ENCODE measurements around the gene MSI1.

The MSI1 gene

DNA sequence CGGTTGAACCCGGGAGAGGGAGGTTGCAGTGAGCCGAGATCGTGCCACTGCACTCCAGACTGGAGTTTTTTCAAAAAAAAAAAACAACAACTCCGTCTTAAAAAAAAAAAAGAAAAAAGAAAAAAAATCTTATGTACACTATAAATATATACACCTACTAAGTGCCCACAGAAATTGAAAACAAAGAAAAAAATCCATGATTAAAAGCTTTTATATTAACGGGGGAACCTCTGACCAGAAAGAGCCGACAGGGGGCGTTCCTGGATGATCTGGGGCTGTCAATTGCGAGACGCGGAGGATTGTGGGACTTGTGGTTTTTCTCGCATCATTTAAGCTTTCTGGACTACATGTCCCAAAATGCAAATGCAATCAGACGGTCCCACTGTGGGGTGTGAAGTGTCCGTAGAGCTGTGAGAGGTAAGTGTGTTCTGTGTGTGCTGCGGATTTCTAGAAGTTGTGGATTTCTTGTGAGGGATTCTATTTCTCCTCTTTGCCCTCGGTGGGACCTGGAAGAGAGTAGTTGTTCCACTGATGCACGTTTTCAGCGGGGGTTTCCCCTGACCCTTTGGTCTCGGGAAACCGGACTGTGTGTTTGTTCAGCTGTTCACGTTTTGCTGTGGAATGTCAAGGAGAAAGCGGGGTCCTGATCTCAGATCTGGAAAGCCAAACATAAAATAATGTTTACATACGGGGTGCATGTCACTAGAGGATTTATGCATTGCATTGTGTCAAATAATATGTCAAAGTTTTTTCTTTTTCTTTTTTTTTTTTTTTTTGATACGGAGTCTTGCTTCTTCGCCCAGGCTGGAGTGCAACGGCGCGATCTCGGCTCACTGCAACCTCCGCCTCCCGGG, 66.8 kb downstream of the MSI1 start, which contains the start of gene SIRT4:
Gene SIRT4, plus strand, starts transcription at position 360 of the 854 bp plus-strand sequence. CDS start 1,241 bp downstream, outside the sequence.
- peak within 1 kb of the TSS; percentile 34 for H3K27ac ChIP-seq
- H3K36me3 ChIP-seq (ENCODE audit: control insufficient read depth, insufficient read depth, low read length) = no peaks in the 10 kb centered on the region
- peak within 1 kb of the TSS; percentile 70 for H3K4me3 ChIP-seq (ENCODE audit: low read depth, low read length)
- peak within 1 kb of the TSS; percentile 77 for H3K4me2 ChIP-seq (ENCODE audit: low read length)
- peak within 1 kb of the TSS; percentile 97 for H2AFZ ChIP-seq
- H3K9me3 ChIP-seq (ENCODE audit: control insufficient read depth, low read length) = no peaks in the 10 kb centered on the region
- no peaks in the 10 kb centered on the region for H3K27me3 ChIP-seq (ENCODE audit: control insufficient read depth, insufficient read depth, low read length)
- H3K9ac ChIP-seq = peak within 1 kb of the TSS; percentile 64
- H3K79me2 ChIP-seq = no peaks in the 10 kb centered on the region
- H3K4me1 ChIP-seq = no peaks in the 10 kb centered on the region
- TF ChIP-seq, protein P1, sequence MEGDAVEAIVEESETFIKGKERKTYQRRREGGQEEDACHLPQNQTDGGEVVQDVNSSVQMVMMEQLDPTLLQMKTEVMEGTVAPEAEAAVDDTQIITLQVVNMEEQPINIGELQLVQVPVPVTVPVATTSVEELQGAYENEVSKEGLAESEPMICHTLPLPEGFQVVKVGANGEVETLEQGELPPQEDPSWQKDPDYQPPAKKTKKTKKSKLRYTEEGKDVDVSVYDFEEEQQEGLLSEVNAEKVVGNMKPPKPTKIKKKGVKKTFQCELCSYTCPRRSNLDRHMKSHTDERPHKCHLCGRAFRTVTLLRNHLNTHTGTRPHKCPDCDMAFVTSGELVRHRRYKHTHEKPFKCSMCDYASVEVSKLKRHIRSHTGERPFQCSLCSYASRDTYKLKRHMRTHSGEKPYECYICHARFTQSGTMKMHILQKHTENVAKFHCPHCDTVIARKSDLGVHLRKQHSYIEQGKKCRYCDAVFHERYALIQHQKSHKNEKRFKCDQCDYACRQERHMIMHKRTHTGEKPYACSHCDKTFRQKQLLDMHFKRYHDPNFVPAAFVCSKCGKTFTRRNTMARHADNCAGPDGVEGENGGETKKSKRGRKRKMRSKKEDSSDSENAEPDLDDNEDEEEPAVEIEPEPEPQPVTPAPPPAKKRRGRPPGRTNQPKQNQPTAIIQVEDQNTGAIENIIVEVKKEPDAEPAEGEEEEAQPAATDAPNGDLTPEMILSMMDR (IDR thresholded peaks at IDR 0.05) = peak; percentile 93

DNA sequence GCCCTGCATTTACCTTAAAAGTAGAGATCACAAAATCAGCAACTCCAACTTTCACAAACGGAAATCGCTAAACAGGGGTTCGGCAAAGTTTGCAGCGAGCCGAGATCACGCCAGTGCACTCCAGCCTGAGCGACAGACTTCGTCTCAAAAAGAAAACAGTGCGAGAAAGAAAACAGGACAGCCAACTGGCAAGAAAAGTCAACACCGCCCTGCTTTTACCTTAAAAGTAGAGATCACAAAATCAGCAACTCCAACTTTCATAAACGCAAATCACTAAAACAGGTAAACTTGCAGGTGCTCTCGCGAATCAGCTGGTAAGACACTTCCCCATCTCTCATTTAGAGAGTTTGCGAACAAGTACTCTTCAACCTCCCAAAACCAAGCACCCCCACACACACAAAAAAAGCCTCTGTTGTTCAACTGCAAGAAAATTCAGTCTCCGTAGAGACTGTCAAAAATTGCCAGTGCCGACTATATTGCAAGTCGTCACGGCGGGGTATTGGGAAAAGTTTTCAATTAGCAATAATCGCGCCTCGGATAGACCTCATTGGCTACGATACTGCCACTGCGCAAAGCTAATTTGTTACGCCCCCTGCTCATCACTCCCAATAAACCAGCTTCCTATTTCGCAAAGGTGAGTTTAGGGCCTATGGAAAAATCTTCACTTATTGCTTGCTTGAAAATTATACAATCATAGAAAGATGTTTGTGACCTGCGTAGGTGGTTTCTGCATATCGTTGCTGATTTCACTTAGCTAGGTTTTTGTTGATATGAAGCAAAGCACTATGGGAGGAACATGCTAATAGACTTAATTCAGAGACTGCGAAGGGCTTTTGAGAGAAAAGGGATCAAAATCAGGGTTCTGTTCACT, 76.1 kb downstream of the MSI1 start, which contains the start of gene RNU4-1:
Gene RNU4-1, minus strand, starts transcription at position 577 of the 871 bp plus-strand sequence.
- TF ChIP-seq, protein P1 (IDR thresholded peaks at IDR 0.05) = no peak
- Histone ChIP-seq H3K4me1 (no peaks in the 10 kb centered on the region), H2AFZ (peak within 1 kb of the TSS; percentile 90), H3K27me3 (ENCODE audit: control insufficient read depth, insufficient read depth, low read length) (no peaks in the 10 kb centered on the region), H3K27ac (peak within 1 kb of the TSS; percentile 100), H3K4me3 (ENCODE audit: low read depth, low read length) (peak within 1 kb of the TSS; percentile 93), H3K4me2 (ENCODE audit: low read length) (peak within 1 kb of the TSS; percentile 97), H3K9me3 (ENCODE audit: control insufficient read depth, low read length) (no peaks in the 10 kb centered on the region), H3K36me3 (ENCODE audit: control insufficient read depth, insufficient read depth, low read length) (no peaks in the 10 kb centered on the region), H3K79me2 (no peaks in the 10 kb centered on the region), H3K9ac (peak within 1 kb of the TSS; percentile 85)

DNA sequence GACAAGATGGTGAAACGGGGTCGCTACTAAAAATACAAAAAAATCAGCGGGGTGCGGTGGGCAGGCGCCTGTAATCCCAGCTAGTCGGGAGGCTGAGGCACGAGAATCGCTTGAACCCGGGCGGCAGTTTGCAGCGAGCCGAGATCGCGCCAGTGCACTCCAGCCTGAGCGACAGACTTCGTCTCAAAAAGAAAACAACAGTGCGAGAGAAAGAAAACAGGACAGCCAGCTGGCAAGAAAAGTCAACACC, 76.6 kb downstream of the MSI1 start:
- peak overlapping the region; percentile 85 for H3K9ac ChIP-seq
- no peaks in the 10 kb centered on the region for H3K4me1 ChIP-seq
- TF ChIP-seq, protein P1 (IDR thresholded peaks at IDR 0.05) = no peak
- peak overlapping the region; percentile 100 for H3K27ac ChIP-seq
- no peaks in the 10 kb centered on the region for H3K36me3 ChIP-seq (ENCODE audit: control insufficient read depth, insufficient read depth, low read length)
- H3K27me3 ChIP-seq (ENCODE audit: control insufficient read depth, insufficient read depth, low read length) = no peaks in the 10 kb centered on the region
- no peaks in the 10 kb centered on the region for H3K79me2 ChIP-seq
- peak overlapping the region; percentile 97 for H3K4me2 ChIP-seq (ENCODE audit: low read length)
- H3K9me3 ChIP-seq (ENCODE audit: control insufficient read depth, low read length) = no peaks in the 10 kb centered on the region
- H3K4me3 ChIP-seq (ENCODE audit: low read depth, low read length) = peak overlapping the region; percentile 93
- peak overlapping the region; percentile 90 for H2AFZ ChIP-seq
